HepG2 (cell line): ENCODE measurements around the gene APOBEC3H. TPM values are rescaled to one million over a fixed set of nuclear protein-coding genes. Genes with fewer than 3 reads are reported as not detected.
A peak's percentile ranks its signal among the peaks of the same experiment; 100 is the strongest.

Experiments
- ELF3 ChIP-seq: IDR thresholded peaks from 2 replicates; pipeline ENCODE4 v1.6.1; 2016; ENCODE audit warnings: missing genetic modification reagents, missing compliant biosample characterization
- FOSL2 ChIP-seq: sonication (generic); formaldehyde crosslinking; IDR thresholded peaks from 2 replicates; pipeline ENCODE4 v1.4.0; 2020; ENCODE audit warnings: missing genetic modification reagents
- PITX1 ChIP-seq: sonication (generic); formaldehyde crosslinking; IDR thresholded peaks from 2 replicates; pipeline ENCODE4 v1.5.1; 2020; ENCODE audit warnings: mild to moderate bottlenecking, missing genetic modification reagents
- SIX1 ChIP-seq: sonication (generic); formaldehyde crosslinking; IDR thresholded peaks from 2 replicates; pipeline ENCODE4 v1.4.0; 2020; ENCODE audit warnings: missing genetic modification reagents, borderline replicate concordance
- SNAI1 ChIP-seq: sonication (generic); formaldehyde crosslinking; IDR thresholded peaks from 2 replicates; pipeline ENCODE4 v1.5.0; 2020; ENCODE audit warnings: mild to moderate bottlenecking, missing genetic modification reagents, borderline replicate concordance
- SUZ12 ChIP-seq: fragments of 150-350 bp; IDR thresholded peaks from 2 replicates; pipeline ENCODE4 v1.6.1; 2014; ENCODE audit warnings: low read depth, low read length
- polyA plus RNA-seq, 8 experiments: library from polyadenylated mRNA; depleted of rRNA in 3 of 8; stranded (reverse) in 7 of 8; unstranded in 1 of 8; fragments of >200 nt; fragmentation: Illumina TruSeq in 4 of 8; extraction: Trizol in 4 of 8; gene quantifications; 2 replicates each; pipeline versions ENCODE4 v1.2.1 to v1.2.3, GENCODE V29; 2011 to 2016; ENCODE audit warnings: low read depth in 4 of 8, missing spikeins in 1 of 8, mixed read lengths in 1 of 8; ENCODE audit not compliant: insufficient read depth in 1 of 8
- total RNA-seq, 5 experiments: library from RNA; depleted of rRNA; stranded (reverse); fragments of >200 nt; fragmentation: Illumina TruSeq; extraction: Trizol; gene quantifications; 2 replicates each; pipeline ENCODE4 v1.2.3, GENCODE V29; 2016; ENCODE audit warnings: low read depth in 1 of 5
- TF ChIP-seq, protein P1 (sequence below): sonication (generic); formaldehyde crosslinking; IDR thresholded peaks from 2 replicates; pipeline ENCODE4 v1.5.1; 2020; ENCODE audit warnings: mild to moderate bottlenecking, missing genetic modification reagents, moderate library complexity
- TF ChIP-seq, protein P2 (sequence below): sonication (generic); formaldehyde crosslinking; IDR thresholded peaks from 2 replicates; pipeline ENCODE4 v1.4.0; 2020; ENCODE audit warnings: missing genetic modification reagents, low read depth, mild to moderate bottlenecking, borderline replicate concordance
- TF ChIP-seq, protein P3 (sequence below): sonication (generic); formaldehyde crosslinking; IDR thresholded peaks from 2 replicates; pipeline ENCODE4 v1.5.0; 2020; ENCODE audit warnings: missing genetic modification reagents
- TF ChIP-seq, protein P4 (sequence below): sonication (generic); formaldehyde crosslinking; IDR thresholded peaks from 2 replicates; pipeline ENCODE4 v1.5.1; 2020; ENCODE audit warnings: missing genetic modification reagents, mild to moderate bottlenecking, borderline replicate concordance
- TF ChIP-seq, protein P5 (sequence below): sonication (generic); formaldehyde crosslinking; IDR thresholded peaks from 2 replicates; pipeline ENCODE4 v1.4.0; 2020; ENCODE audit warnings: missing genetic modification reagents
- TF ChIP-seq, protein P6 (sequence below): sonication (generic); formaldehyde crosslinking; IDR thresholded peaks from 2 replicates; pipeline ENCODE4 v1.4.0; 2020; ENCODE audit warnings: missing genetic modification reagents
- TF ChIP-seq, protein P7 (sequence below): sonication (generic); formaldehyde crosslinking; conservative IDR thresholded peaks from 2 replicates; pipeline ENCODE4 v1.8.0; 2022; ENCODE audit warnings: low read depth, missing genetic modification reagents

Gene APOBEC3H
- total and polyA plus RNA-seq, 2 of the 13 experiments (the other 11 are each of a cell fraction or from before 2014, with no cell fraction given), result 0.18 to 0.31 TPM

DNA sequence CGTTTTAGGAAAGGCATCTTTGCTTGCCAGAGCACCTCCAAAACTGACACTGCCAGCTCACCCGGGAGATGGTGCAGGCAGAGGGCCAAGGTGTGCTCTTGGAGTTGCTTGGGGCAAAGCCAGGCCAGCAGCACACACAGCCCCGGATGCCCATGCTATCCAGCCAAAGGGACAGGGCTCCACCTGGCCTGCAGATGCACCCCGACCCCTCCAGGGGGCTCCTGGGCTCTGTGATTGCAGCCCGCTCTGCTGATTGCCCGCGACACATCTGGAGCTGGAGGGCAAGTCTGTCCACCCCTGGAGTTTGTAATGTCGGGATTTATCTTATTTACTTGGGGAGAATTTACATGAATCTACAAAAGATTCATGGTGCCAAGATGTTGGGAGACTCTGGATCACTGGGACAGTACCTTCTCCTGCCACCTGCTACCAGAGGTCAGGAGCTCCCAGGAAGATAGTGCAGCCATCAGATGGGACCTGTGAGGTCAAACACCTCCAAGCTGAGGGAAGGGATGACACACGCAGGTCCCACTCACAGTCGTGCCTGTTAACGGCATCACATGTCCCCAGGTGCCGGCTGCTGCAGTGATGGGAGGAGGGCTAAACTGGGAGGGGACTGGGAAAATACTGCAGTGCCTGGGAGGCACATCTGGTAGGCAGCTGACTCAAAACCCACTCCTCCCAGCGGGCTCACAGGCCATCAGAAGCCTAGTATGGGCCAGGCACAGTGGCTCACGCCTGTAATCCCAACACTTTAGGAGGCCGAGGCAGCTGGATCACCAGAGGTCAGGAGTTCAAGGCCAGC lies 38.2 kb downstream of the APOBEC3H start (continued):
- TF ChIP-seq SNAI1 (CRISPR knock-in tag), result no peak
- TF ChIP-seq, protein P1, sequence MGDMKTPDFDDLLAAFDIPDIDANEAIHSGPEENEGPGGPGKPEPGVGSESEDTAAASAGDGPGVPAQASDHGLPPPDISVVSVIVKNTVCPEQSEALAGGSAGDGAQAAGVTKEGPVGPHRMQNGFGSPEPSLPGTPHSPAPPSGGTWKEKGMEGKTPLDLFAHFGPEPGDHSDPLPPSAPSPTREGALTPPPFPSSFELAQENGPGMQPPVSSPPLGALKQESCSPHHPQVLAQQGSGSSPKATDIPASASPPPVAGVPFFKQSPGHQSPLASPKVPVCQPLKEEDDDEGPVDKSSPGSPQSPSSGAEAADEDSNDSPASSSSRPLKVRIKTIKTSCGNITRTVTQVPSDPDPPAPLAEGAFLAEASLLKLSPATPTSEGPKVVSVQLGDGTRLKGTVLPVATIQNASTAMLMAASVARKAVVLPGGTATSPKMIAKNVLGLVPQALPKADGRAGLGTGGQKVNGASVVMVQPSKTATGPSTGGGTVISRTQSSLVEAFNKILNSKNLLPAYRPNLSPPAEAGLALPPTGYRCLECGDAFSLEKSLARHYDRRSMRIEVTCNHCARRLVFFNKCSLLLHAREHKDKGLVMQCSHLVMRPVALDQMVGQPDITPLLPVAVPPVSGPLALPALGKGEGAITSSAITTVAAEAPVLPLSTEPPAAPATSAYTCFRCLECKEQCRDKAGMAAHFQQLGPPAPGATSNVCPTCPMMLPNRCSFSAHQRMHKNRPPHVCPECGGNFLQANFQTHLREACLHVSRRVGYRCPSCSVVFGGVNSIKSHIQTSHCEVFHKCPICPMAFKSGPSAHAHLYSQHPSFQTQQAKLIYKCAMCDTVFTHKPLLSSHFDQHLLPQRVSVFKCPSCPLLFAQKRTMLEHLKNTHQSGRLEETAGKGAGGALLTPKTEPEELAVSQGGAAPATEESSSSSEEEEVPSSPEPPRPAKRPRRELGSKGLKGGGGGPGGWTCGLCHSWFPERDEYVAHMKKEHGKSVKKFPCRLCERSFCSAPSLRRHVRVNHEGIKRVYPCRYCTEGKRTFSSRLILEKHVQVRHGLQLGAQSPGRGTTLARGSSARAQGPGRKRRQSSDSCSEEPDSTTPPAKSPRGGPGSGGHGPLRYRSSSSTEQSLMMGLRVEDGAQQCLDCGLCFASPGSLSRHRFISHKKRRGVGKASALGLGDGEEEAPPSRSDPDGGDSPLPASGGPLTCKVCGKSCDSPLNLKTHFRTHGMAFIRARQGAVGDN, result peak; percentile 52
- TF ChIP-seq, protein P2, sequence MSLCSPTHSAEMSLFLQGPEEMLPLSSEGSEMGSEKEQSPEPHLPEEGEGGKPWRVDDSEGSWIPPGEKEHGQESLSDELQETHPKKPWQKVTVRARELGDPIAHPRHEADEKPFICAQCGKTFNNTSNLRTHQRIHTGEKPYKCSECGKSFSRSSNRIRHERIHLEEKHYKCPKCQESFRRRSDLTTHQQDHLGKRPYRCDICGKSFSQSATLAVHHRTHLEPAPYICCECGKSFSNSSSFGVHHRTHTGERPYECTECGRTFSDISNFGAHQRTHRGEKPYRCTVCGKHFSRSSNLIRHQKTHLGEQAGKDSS (CRISPR knock-in tag), result 0 out of 2 replicates have a peak, but pooled peaks have one; percentile 28
- TF ChIP-seq SIX1 (CRISPR knock-in tag), result no peak
- TF ChIP-seq SUZ12, result no peak
- TF ChIP-seq, protein P3, sequence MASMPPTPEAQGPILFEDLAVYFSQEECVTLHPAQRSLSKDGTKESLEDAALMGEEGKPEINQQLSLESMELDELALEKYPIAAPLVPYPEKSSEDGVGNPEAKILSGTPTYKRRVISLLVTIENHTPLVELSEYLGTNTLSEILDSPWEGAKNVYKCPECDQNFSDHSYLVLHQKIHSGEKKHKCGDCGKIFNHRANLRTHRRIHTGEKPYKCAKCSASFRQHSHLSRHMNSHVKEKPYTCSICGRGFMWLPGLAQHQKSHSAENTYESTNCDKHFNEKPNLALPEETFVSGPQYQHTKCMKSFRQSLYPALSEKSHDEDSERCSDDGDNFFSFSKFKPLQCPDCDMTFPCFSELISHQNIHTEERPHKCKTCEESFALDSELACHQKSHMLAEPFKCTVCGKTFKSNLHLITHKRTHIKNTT (CRISPR knock-in tag), result no peak
- no peak for TF ChIP-seq ELF3 (CRISPR knock-in tag)
- TF ChIP-seq, protein P4, sequence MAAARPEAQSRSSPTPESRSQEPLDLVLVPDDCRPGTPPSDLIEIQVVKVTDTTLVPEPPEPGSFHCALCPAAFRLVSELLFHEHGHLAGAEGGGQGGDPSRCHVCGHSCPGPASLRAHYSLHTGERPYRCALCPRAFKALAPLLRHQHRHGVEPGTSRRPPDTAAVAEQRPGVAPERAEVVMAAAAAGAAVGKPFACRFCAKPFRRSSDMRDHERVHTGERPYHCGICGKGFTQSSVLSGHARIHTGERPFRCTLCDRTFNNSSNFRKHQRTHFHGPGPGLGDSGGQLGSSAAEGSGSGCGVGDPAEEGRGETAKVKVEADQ (CRISPR knock-in tag), result no peak
- peak; percentile 14; the same call in 1 of the 2 replicates for TF ChIP-seq PITX1 (CRISPR knock-in tag)
- TF ChIP-seq, protein P5, sequence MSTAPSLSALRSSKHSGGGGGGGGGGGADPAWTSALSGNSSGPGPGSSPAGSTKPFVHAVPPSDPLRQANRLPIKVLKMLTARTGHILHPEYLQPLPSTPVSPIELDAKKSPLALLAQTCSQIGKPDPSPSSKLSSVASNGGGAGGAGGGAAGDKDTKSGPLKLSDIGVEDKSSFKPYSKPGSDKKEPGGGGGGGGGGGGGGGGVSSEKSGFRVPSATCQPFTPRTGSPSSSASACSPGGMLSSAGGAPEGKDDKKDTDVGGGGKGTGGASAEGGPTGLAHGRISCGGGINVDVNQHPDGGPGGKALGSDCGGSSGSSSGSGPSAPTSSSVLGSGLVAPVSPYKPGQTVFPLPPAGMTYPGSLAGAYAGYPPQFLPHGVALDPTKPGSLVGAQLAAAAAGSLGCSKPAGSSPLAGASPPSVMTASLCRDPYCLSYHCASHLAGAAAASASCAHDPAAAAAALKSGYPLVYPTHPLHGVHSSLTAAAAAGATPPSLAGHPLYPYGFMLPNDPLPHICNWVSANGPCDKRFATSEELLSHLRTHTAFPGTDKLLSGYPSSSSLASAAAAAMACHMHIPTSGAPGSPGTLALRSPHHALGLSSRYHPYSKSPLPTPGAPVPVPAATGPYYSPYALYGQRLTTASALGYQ (CRISPR knock-in tag), result no peak
- TF ChIP-seq, protein P6, sequence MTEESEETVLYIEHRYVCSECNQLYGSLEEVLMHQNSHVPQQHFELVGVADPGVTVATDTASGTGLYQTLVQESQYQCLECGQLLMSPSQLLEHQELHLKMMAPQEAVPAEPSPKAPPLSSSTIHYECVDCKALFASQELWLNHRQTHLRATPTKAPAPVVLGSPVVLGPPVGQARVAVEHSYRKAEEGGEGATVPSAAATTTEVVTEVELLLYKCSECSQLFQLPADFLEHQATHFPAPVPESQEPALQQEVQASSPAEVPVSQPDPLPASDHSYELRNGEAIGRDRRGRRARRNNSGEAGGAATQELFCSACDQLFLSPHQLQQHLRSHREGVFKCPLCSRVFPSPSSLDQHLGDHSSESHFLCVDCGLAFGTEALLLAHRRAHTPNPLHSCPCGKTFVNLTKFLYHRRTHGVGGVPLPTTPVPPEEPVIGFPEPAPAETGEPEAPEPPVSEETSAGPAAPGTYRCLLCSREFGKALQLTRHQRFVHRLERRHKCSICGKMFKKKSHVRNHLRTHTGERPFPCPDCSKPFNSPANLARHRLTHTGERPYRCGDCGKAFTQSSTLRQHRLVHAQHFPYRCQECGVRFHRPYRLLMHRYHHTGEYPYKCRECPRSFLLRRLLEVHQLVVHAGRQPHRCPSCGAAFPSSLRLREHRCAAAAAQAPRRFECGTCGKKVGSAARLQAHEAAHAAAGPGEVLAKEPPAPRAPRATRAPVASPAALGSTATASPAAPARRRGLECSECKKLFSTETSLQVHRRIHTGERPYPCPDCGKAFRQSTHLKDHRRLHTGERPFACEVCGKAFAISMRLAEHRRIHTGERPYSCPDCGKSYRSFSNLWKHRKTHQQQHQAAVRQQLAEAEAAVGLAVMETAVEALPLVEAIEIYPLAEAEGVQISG, result no peak
- TF ChIP-seq FOSL2, result no peak
- TF ChIP-seq, protein P7, sequence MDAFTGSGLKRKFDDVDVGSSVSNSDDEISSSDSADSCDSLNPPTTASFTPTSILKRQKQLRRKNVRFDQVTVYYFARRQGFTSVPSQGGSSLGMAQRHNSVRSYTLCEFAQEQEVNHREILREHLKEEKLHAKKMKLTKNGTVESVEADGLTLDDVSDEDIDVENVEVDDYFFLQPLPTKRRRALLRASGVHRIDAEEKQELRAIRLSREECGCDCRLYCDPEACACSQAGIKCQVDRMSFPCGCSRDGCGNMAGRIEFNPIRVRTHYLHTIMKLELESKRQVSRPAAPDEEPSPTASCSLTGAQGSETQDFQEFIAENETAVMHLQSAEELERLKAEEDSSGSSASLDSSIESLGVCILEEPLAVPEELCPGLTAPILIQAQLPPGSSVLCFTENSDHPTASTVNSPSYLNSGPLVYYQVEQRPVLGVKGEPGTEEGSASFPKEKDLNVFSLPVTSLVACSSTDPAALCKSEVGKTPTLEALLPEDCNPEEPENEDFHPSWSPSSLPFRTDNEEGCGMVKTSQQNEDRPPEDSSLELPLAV (CRISPR knock-in tag), result no peak
